Stimulated activated CD8-positive, alpha-beta memory T cell treated with anti-CD3 and anti-CD28 coated beads, Interleukin-7, amount 100 ng/mL, for 1 hour (primary cell): ENCODE measurements around the gene MINDY4.
"Not testable (repeated sequence)": the region's sequence is repeated elsewhere in the genome, so short reads cannot be mapped to it uniquely, and the experiment has no call there.

Experiments
- DNase-seq, 2 donors: peaks; one replicate each; pipeline ENCODE4 v3.0.0-alpha.2; 2020; ENCODE audit warnings: low read depth in 2 of 2

Gene MINDY4

GRCh38 chr7:30804078-30804661, 33.0 kb downstream of the MINDY4 start:
- no peak for DNase-seq

- no peak for DNase-seq
Measured at GRCh38 chr7:30805081-30805691, 34.0 kb downstream of the MINDY4 start.

GRCh38 chr7:30805931-30806330, 34.7 kb downstream of the MINDY4 start:
- DNase-seq, result no peak

- DNase-seq, result not testable (repeated sequence)
Measured at GRCh38 chr7:30807477-30807876, 36.3 kb downstream of the MINDY4 start.

GRCh38 chr7:30807941-30808340, 36.7 kb downstream of the MINDY4 start:
- DNase-seq, result not testable (repeated sequence)

- no peak for DNase-seq
Measured at GRCh38 chr7:30810986-30811385, 39.8 kb downstream of the MINDY4 start.

- no peak for DNase-seq
Measured at GRCh38 chr7:30812676-30813075, 41.5 kb downstream of the MINDY4 start.

- no peak for DNase-seq
Measured at GRCh38 chr7:30813466-30813865, 42.2 kb downstream of the MINDY4 start.

GRCh38 chr7:30814700-30815387, 43.6 kb downstream of the MINDY4 start:
- no peak for DNase-seq

- DNase-seq, result no peak
Measured at GRCh38 chr7:30815388-30815854, 44.2 kb downstream of the MINDY4 start.

GRCh38 chr7:30815951-30816644, 44.9 kb downstream of the MINDY4 start:
- no peak for DNase-seq

GRCh38 chr7:30816645-30817370, 45.6 kb downstream of the MINDY4 start:
- no peak for DNase-seq

- DNase-seq, result no peak
Measured at GRCh38 chr7:30817371-30817767, 46.2 kb downstream of the MINDY4 start.

GRCh38 chr7:30824821-30825720, 53.9 kb downstream of the MINDY4 start:
- DNase-seq, result no peak

GRCh38 chr7:30826181-30826580, 55.0 kb downstream of the MINDY4 start:
- DNase-seq, result no peak

GRCh38 chr7:30828591-30828990, 57.4 kb downstream of the MINDY4 start:
- DNase-seq, result no peak

- no peak for DNase-seq
Measured at GRCh38 chr7:30829471-30829870, 58.3 kb downstream of the MINDY4 start.

- no peak for DNase-seq
Measured at GRCh38 chr7:30831227-30831626, 60.0 kb downstream of the MINDY4 start.

- DNase-seq, result no peak
Measured at GRCh38 chr7:30831936-30832335, 60.7 kb downstream of the MINDY4 start.

GRCh38 chr7:30834017-30834674, 62.9 kb downstream of the MINDY4 start:
- DNase-seq, result not testable (repeated sequence)
